Stimulated activated CD8-positive, alpha-beta memory T cell treated with anti-CD3 and anti-CD28 coated beads, Interleukin-7, amount 100 ng/mL, for 24 hours (primary cell): ENCODE measurements around the gene THSD4.

Source experiments
- DNase-seq: peaks from one replicate; pipeline ENCODE4 v3.0.0-alpha.2; 2020; ENCODE audit warnings: low read depth

The THSD4 gene

GRCh38 chr15:71098920-71099319, 16.4 kb upstream of the THSD4 start:
- no peak for DNase-seq

DNA sequence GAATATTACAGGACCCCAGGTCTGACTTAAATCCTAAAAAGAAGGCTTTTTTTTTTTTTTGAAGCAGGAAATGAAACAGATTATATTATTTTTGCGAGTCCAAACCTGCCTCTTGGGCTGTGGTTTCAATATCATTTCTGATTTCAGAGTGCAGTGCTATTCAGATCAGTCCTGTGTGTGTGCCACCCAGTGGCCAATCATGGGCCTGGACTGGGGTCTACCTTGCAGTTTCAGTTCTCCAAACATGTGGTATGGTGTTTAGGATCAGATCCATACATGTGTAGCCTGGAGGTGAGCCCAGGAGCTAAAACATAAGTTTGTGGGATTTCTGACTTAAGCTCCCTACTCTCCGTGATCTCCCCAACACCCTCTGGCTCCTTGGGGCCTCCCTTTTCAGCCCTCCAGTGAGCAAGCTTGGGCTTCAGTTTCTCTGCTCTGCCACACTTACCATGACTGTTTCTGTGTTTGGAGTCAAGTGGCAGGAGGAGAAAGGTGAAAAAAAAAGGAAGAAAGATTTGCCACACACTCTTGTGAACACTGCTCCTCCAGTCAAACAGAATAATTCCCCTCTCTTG, 12.1 kb upstream of the THSD4 start:
- no peak for DNase-seq

DNA sequence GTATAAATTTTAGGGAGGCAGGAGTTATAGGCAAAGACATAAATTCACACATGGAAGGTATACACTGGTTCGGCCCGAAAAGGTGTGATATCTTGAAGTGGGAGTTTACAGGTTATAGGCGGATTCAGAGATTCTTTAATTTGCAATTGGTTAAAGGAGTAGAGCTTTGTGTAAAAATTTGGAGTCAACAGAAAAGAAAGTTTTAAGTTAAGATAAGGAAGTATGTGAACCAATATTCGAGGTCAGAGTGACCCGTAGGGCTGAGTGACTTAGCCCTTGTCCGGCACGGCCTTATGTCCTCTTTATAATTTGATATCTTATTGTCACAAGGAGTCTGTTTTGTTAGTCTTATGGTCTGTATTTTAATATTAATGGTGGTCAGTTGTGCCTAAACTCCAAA, 10.6 kb upstream of the THSD4 start:
- DNase-seq, result no peak

- no peak for DNase-seq
These were observed 9.8 kb upstream of the THSD4 start for GRCh38 chr15:71105444-71105843.

DNA sequence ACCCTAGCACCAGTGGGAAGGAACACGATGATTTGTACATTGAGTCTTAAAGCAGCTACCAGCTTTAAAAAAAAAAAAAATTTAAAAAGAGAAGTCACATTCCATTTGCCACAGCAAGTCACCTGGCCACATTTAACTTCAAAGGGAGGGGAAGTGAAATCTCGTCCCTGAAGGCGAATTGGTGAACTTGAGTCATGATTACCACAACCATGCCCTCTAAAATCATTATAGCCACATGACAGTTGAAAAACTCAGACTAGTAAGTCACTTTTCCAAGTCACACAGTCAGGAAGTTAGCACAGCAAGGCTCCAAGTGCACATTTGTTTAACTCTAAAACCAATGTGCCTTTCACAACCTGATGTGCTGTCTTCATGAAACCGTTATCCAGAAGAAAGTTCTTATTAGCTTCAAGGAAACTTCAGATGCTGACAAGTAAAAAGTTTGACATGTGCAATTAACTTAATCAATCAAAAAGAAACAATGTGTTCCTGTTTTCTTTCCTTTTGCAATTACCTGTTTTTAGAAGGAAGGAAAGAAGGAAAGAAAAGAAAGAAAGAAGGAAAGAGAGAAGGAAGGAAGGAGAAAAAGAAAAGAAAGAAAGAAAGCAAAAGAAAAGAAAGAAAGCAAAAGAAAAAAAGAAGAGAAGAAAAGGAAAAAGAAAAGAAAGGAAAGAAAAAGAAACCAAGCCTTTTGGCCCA, 8.3 kb upstream of the THSD4 start:
- DNase-seq, result no peak

GRCh38 chr15:71107501-71107815, 7.8 kb upstream of the THSD4 start:
- DNase-seq, result no peak

DNA sequence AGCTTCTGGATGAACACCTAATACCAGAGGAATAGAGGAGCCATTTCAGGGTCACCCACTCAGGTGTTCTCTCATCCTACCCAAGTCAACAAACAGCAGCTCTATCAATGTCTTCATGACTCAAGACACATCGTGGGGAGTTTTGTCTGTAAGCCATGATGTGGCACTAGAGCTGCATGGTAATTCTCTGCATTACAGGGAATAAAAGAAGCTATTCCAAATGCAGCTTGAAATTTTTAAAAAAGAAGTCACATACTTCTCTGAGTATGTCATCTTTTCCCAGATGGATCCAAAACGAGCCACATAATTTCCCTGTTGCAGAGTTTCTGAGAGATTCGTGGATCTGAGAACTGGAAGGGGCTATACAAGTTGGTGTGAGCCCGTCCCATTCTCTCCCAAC, 6.1 kb upstream of the THSD4 start:
- no peak for DNase-seq

- no peak for DNase-seq
These were observed 5.4 kb upstream of the THSD4 start for GRCh38 chr15:71109905-71110304.

GRCh38 chr15:71110405-71111180, 4.7 kb upstream of the THSD4 start:
- no peak for DNase-seq

- DNase-seq, result no peak
These were observed 4.1 kb upstream of the THSD4 start for GRCh38 chr15:71111181-71111565.

GRCh38 chr15:71111950-71112349, 3.3 kb upstream of the THSD4 start:
- DNase-seq, result no peak

GRCh38 chr15:71112429-71112828, 2.8 kb upstream of the THSD4 start:
- DNase-seq, result no peak

GRCh38 chr15:71114066-71114680, 1.1 kb upstream of the THSD4 start:
- DNase-seq, result no peak

GRCh38 chr15:71115567-71116351, 488 bp downstream of the THSD4 start:
- DNase-seq, result no peak

DNA sequence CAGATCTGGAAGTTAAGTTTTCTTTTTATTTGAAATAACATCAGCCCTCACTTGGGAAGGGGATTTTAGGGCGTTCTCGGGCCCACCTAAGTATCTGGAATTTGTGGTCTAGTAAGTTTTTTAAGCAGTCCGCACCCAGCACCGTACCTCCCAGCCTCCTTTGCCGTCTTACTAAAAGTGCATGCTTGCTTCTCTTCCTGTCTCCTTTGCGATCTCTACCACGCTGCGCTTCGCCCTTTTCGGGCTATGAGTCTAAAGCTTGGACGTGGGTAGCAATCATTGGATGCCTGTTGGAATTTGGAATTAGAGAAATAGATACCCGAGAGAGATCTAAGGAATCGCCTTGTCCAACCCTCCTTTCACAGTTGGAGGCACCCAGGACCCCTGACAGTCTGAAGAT, 1.1 kb downstream of the THSD4 start:
- DNase-seq, result no peak

GRCh38 chr15:71116942-71117341, 1.7 kb downstream of the THSD4 start:
- no peak for DNase-seq

DNA sequence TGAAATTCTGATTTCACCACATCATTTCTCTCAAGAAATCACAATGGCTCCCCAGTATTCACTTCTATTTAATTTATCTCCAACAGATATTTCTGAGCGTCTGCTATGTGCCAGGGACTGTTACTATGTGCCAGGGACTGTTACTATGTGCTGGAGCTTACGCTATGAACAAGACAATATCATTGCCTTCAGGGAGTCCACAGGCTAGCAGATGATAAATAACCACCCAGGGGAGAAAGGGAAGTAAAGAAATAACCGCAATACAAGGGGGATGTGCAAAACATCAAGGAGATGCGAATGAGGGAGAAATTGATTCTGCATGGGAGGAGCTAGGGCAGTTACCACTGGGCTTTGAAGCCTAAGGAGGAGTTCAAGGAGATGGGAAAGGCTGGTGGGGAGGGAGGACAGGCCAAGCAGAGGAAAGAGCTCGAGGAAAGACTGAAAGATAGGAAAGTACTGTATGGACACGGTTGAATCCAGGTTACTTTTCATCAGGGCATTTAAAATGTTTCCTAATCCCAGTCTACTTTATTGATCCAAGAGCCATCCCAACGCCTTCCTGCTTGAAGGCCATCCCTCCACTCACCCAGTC, 2.5 kb downstream of the THSD4 start:
- DNase-seq, result no peak

DNA sequence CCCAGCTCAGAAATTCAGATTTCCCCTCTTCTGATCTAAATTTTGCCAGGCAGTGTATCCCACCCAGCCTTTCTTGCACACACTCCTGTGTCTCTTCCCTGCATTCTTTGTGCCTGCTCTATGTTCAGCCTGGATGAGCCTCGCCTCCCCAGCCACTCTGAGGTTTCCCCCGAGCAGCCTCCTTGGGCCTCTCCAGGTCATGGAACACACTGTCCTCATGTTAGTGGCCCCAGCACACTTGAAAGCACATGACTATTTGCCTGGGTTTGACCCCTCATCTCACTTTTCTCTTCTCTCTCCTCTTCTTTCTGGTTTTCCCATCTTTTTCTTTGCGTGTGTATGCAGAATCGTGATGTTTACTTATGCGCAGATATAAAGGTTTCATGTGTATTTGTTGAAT, 3.1 kb downstream of the THSD4 start:
- DNase-seq, result no peak

DNA sequence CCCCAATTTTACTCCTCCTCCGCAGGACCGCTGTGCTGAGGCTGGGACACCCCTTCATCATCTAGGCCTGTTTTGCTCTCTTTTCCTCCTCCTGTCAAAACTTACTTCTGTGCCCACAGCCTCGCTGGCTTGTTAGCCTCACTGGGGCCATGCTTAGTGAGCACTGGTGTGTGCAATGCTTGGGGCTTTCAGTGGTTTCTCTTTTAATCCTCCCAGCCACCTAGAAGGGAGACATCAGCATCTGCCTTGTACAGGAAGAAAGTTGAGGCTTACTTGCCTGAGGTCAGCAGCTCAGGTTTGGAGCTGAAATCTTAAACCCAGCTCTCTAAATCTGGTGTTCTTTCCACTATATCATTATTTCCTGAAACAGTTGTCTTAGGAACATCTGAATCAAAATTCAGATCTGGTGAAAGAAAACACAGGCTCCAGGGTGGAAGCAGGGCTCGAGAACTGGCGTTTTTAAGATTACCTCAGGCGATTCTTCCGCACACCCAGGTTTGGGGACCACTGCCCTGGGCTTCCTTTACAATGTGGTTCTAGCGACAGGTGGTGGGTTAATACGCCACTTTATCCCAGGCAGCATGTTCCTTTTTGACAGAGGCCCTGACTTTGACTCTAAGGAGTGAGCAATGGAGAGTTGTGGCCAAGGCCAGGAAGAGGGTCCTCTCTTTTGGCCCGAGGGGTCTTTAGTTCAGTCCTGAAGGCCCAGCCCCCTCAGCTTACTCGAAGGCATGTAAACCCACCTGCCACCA, 3.8 kb downstream of the THSD4 start:
- no peak for DNase-seq

DNA sequence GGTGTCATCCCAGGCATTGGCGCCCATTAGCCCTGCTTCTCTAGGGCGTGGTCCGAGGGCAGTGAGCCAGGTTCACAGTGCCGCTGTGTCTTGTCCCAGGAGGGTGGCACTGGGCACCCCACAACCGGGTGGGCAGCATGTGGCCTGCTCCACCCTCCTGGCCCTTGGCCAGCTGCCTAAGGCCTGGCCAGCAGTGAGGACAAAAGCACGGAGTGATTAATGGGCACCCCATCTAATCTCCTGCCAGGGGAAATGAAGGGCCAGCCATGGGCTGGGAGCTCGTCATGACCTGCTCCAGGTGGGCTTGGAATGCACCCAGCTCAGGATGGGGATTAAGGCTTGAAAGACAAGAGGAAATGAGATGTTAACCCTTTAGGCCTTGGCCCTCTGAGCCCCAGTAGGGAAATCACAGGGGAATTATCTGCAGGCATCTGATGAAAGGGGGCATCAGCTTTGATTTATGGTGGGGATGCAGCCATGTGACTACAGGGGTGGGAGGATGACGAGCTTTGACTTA, 5.2 kb downstream of the THSD4 start:
- DNase-seq, result no peak

GRCh38 chr15:71121442-71121841, 6.2 kb downstream of the THSD4 start:
- DNase-seq, result no peak
